Type B pancreatic cell (in vitro differentiated cells): ENCODE measurements around the gene CREBRF. TPM values are rescaled to one million over a fixed set of nuclear protein-coding genes. Genes with fewer than 3 reads are reported as not detected.
"Not testable (repeated sequence)": the region's sequence is repeated elsewhere in the genome, so short reads cannot be mapped to it uniquely, and the experiment has no call there.

Source experiments
- DNase-seq: peaks from one replicate; pipeline ENCODE4 v3.0.0; 2021; ENCODE audit warnings: mixed read lengths; ENCODE audit not compliant: unreplicated experiment; ENCODE audit errors: extremely low spot score
- H3K27ac Mint-ChIP-seq: 2 replicates; pipeline ENCODE4 v1.8.0; 2021; ENCODE audit warnings: mild to moderate bottlenecking, mixed read lengths
- H3K27me3 Mint-ChIP-seq: 2 replicates; pipeline ENCODE4 v1.8.0; 2021; ENCODE audit warnings: mixed read lengths
- H3K36me3 Mint-ChIP-seq: 2 replicates; pipeline ENCODE4 v1.8.0; 2021; ENCODE audit warnings: mixed read lengths
- H3K4me1 Mint-ChIP-seq: one replicate; pipeline ENCODE4 v1.8.0; 2021; ENCODE audit warnings: mixed read lengths; ENCODE audit not compliant: unreplicated experiment
- H3K4me3 Mint-ChIP-seq: 2 replicates; pipeline ENCODE4 v1.8.0; 2021; ENCODE audit warnings: mild to moderate bottlenecking, mixed read lengths
- H3K9me3 Mint-ChIP-seq: 2 replicates; pipeline ENCODE4 v1.8.0; 2021; ENCODE audit warnings: mixed read lengths
- CTCF ChIP-seq: fragments of 200-600 bp; sonication (generic); conservative IDR thresholded peaks from 2 replicates; pipeline ENCODE4 v1.5.0; 2021; ENCODE audit warnings: antibody characterized with exemption, mild to moderate bottlenecking
- total RNA-seq: library from RNA; stranded (reverse); gene quantifications from 2 replicates; pipeline ENCODE4 v1.2.1, GENCODE V29; 2021; ENCODE audit warnings: low replicate concordance

The CREBRF gene
- total RNA-seq, 1 donor from 2014 or later, result 11.9 TPM

GRCh38 chr5:173029499-173029921, 26.6 kb upstream of the CREBRF start:
- DNase-seq, result no peak
- no peaks in the 10 kb centered on the region for H3K4me1 Mint-ChIP-seq
- no peaks in the 10 kb centered on the region for H3K27me3 Mint-ChIP-seq
- H3K9me3 Mint-ChIP-seq, result no peaks in the 10 kb centered on the region
- no peak for TF ChIP-seq CTCF
- H3K36me3 Mint-ChIP-seq, result peaks cover 4% of the 10 kb centered on the region
- no peak overlapping the region for H3K4me3 Mint-ChIP-seq
- no peak overlapping the region for H3K27ac Mint-ChIP-seq

GRCh38 chr5:173032096-173032495, 24.1 kb upstream of the CREBRF start:
- H3K27ac Mint-ChIP-seq, DNase-seq, H3K4me1 Mint-ChIP-seq, H3K9me3 Mint-ChIP-seq, H3K36me3 Mint-ChIP-seq, H3K27me3 Mint-ChIP-seq, H3K4me3 Mint-ChIP-seq: not testable (repeated sequence)

- no peak for TF ChIP-seq CTCF
- no peaks in the 10 kb centered on the region for H3K27me3 Mint-ChIP-seq
- H3K27ac Mint-ChIP-seq, result no peak overlapping the region
- peaks cover 4% of the 10 kb centered on the region for H3K36me3 Mint-ChIP-seq
- no peak for DNase-seq
- no peaks in the 10 kb centered on the region for H3K9me3 Mint-ChIP-seq
- no peaks in the 10 kb centered on the region for H3K4me1 Mint-ChIP-seq
- H3K4me3 Mint-ChIP-seq, result no peak overlapping the region
Observed at GRCh38 chr5:173032730-173033129, 23.4 kb upstream of the CREBRF start.

- no peak overlapping the region for H3K27ac Mint-ChIP-seq
Observed at GRCh38 chr5:173033923-173034322, 22.2 kb upstream of the CREBRF start.

GRCh38 chr5:173035904-173036707, 20.0 kb upstream of the CREBRF start:
- H3K36me3 Mint-ChIP-seq, result peaks cover 4% of the 10 kb centered on the region
- no peak for DNase-seq
- no peaks in the 10 kb centered on the region for H3K4me1 Mint-ChIP-seq
- H3K27ac Mint-ChIP-seq, result no peak overlapping the region
- no peak for TF ChIP-seq CTCF
- no peaks in the 10 kb centered on the region for H3K9me3 Mint-ChIP-seq
- H3K4me3 Mint-ChIP-seq, result no peak overlapping the region
- no peaks in the 10 kb centered on the region for H3K27me3 Mint-ChIP-seq

More at GRCh38 chr5:173033923-173034322, 22.2 kb upstream of the CREBRF start:
- H3K4me3 Mint-ChIP-seq, result no peak overlapping the region
- TF ChIP-seq CTCF, result no peak
- H3K4me1 Mint-ChIP-seq, result no peaks in the 10 kb centered on the region
- no peaks in the 10 kb centered on the region for H3K27me3 Mint-ChIP-seq
- no peaks in the 10 kb centered on the region for H3K9me3 Mint-ChIP-seq
- peaks cover 4% of the 10 kb centered on the region for H3K36me3 Mint-ChIP-seq
- no peak for DNase-seq

- no peak for DNase-seq
- Mint-ChIP-seq H3K4me1 (no peaks in the 10 kb centered on the region), H3K4me3 (no peak overlapping the region), H3K36me3 (peaks cover 4% of the 10 kb centered on the region), H3K27me3 (no peaks in the 10 kb centered on the region), H3K9me3 (no peaks in the 10 kb centered on the region), H3K27ac (no peak overlapping the region)
- TF ChIP-seq CTCF, result no peak
Observed at GRCh38 chr5:173039188-173039587, 17.0 kb upstream of the CREBRF start.
